Lower leg skin (tissue), 3 donors: Measurements from ENCODE around the gene DZIP1.

Source experiments
- POLR2A ChIP-seq, 2 donors: fragments of 450-650 bp; IDR thresholded peaks; one replicate each; pipeline ENCODE4 v1.6.1; 2016 to 2017; ENCODE audit warnings: antibody characterized with exemption in 2 of 2, mild to moderate bottlenecking in 1 of 2, moderate library complexity in 1 of 2
- TF ChIP-seq, protein P1 (sequence below), 3 donors: fragments of 450-650 bp; IDR thresholded peaks; one replicate each; pipeline ENCODE4 v1.5.1; 2016; ENCODE audit warnings: antibody characterized with exemption in 3 of 3, mild to moderate bottlenecking in 3 of 3, moderate library complexity in 2 of 3

DNA sequence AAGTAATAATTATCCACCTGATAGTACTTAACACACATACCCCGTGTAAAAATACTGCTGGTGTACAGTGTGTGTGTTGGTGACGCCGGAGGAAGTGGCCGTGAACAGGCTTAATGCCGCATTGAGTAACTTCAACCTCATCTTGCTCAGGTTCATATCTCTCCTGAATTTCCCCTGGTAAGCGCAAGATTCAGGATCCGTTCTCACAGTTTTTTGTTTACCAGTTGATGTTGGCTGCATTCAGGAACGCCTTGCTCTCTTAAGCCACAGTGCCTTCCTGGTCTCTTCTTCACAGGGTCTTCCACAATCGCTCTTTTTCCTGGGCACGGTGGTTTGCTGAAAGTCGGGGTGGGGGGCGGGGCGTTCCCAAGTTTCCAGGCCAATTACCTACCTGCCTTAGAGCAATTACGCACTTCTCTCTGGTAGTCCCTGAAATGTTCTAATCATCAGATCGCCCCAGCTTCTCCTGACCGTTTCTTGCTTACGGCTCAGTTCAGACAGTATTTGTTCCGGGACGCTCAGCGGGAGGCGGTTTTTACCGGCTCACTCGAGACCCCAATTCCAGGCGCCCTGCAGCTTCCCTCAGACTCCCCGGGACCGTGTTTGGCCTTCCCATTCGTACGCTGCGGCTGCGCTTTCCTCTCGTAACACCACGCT lies 31.7 kb upstream of the DZIP1 start:
- TF ChIP-seq, protein P1, sequence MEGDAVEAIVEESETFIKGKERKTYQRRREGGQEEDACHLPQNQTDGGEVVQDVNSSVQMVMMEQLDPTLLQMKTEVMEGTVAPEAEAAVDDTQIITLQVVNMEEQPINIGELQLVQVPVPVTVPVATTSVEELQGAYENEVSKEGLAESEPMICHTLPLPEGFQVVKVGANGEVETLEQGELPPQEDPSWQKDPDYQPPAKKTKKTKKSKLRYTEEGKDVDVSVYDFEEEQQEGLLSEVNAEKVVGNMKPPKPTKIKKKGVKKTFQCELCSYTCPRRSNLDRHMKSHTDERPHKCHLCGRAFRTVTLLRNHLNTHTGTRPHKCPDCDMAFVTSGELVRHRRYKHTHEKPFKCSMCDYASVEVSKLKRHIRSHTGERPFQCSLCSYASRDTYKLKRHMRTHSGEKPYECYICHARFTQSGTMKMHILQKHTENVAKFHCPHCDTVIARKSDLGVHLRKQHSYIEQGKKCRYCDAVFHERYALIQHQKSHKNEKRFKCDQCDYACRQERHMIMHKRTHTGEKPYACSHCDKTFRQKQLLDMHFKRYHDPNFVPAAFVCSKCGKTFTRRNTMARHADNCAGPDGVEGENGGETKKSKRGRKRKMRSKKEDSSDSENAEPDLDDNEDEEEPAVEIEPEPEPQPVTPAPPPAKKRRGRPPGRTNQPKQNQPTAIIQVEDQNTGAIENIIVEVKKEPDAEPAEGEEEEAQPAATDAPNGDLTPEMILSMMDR (IDR thresholded peaks at IDR 0.05), result no peak
- TF ChIP-seq POLR2A (IDR thresholded peaks at IDR 0.05), result no peak
